Dendritic cell treated with granulocyte-macrophage colony-stimulating factor and Interleukin-4, amounts not matched to agents 40 ng/mL and 50 ng/mL, for 4 days (primary cell): ENCODE data around the gene GPRC5D.

ENCODE experiments used
- H3K27ac Mint-ChIP-seq: one replicate; pipeline ENCODE4 v1.8.0; 2022; ENCODE audit warnings: mild to moderate bottlenecking, mixed read lengths
- H3K27me3 Mint-ChIP-seq: one replicate; pipeline ENCODE4 v1.8.0; 2022; ENCODE audit warnings: mild to moderate bottlenecking, mixed read lengths
- H3K36me3 Mint-ChIP-seq: one replicate; pipeline ENCODE4 v1.8.0; 2022; ENCODE audit warnings: low read depth, mixed read lengths
- H3K4me1 Mint-ChIP-seq: one replicate; pipeline ENCODE4 v1.8.0; 2022; ENCODE audit warnings: low read depth, mixed read lengths
- H3K4me3 Mint-ChIP-seq: one replicate; pipeline ENCODE4 v1.8.0; 2022; ENCODE audit warnings: mild to moderate bottlenecking, moderate library complexity, mixed read lengths
- H3K9me3 Mint-ChIP-seq: one replicate; pipeline ENCODE4 v1.8.0; 2022; ENCODE audit warnings: mixed read lengths
- intact Hi-C: fragments of 100-400 bp; cut with micrococcal nuclease; formaldehyde crosslinking; loops from one replicate; pipeline ENCODE4 v1.15.0; 2022

GPRC5D gene

GRCh38 chr12:12990700-12991468, 38.9 kb upstream of the GPRC5D start:
- H3K27me3 Mint-ChIP-seq: no peaks in the 10 kb centered on the region
- no peak overlapping the region for H3K4me3 Mint-ChIP-seq
- H3K9me3 Mint-ChIP-seq: no peaks in the 10 kb centered on the region
- intact Hi-C loops: no loop called here
- peaks cover 42% of the 10 kb centered on the region for H3K36me3 Mint-ChIP-seq
- peaks cover 45% of the 10 kb centered on the region for H3K4me1 Mint-ChIP-seq
- H3K27ac Mint-ChIP-seq: peak overlapping the region; percentile 91

GRCh38 chr12:12987421-12987820, 35.5 kb upstream of the GPRC5D start:
- intact Hi-C loops: loop anchor here (10.0 kb wide), 1 partner anchor 203 kb away; the partner anchor contains the start of gene APOLD1
- peaks cover 18% of the 10 kb centered on the region for H3K4me1 Mint-ChIP-seq
- no peaks in the 10 kb centered on the region for H3K27me3 Mint-ChIP-seq
- peaks cover 59% of the 10 kb centered on the region for H3K36me3 Mint-ChIP-seq
- no peak overlapping the region for H3K27ac Mint-ChIP-seq
- no peaks in the 10 kb centered on the region for H3K9me3 Mint-ChIP-seq
- no peak overlapping the region for H3K4me3 Mint-ChIP-seq

- no peak overlapping the region for H3K27ac Mint-ChIP-seq
- intact Hi-C loops: loop anchor here (10.0 kb wide), 1 partner anchor 202 kb away; the partner anchor contains the start of gene APOLD1
- peaks cover 12% of the 10 kb centered on the region for H3K4me1 Mint-ChIP-seq
Measured at GRCh38 chr12:12986775-12987331, 34.9 kb upstream of the GPRC5D start.

GRCh38 chr12:12985817-12986408, 33.9 kb upstream of the GPRC5D start:
- H3K27ac Mint-ChIP-seq: no peak overlapping the region
- intact Hi-C loops: loop anchor here (10.0 kb wide), 1 partner anchor 201 kb away; the partner anchor contains the start of gene APOLD1
- H3K27me3 Mint-ChIP-seq: no peaks in the 10 kb centered on the region
- no peak overlapping the region for H3K4me3 Mint-ChIP-seq
- no peaks in the 10 kb centered on the region for H3K9me3 Mint-ChIP-seq
- H3K4me1 Mint-ChIP-seq: peaks cover 3% of the 10 kb centered on the region
- peaks cover 57% of the 10 kb centered on the region for H3K36me3 Mint-ChIP-seq

More at GRCh38 chr12:12986775-12987331, 34.9 kb upstream of the GPRC5D start:
- Mint-ChIP-seq H3K27me3 (no peaks in the 10 kb centered on the region), H3K9me3 (no peaks in the 10 kb centered on the region), H3K4me3 (no peak overlapping the region), H3K36me3 (peaks cover 59% of the 10 kb centered on the region)

GRCh38 chr12:12984149-12984548, 32.2 kb upstream of the GPRC5D start:
- no peak overlapping the region for H3K4me3 Mint-ChIP-seq
- H3K36me3 Mint-ChIP-seq: peaks cover 47% of the 10 kb centered on the region
- H3K27ac Mint-ChIP-seq: no peak overlapping the region
- no peaks in the 10 kb centered on the region for H3K9me3 Mint-ChIP-seq
- no peaks in the 10 kb centered on the region for H3K27me3 Mint-ChIP-seq
- no peaks in the 10 kb centered on the region for H3K4me1 Mint-ChIP-seq
- intact Hi-C loops: loop anchor here (10.0 kb wide), 1 partner anchor 199 kb away; the partner anchor contains the start of gene APOLD1

- intact Hi-C loops: loop anchor here (1.0 to 10.0 kb wide), 2 partner anchors 67 to 199 kb away; partner anchors contain the start of gene APOLD1
- no peaks in the 10 kb centered on the region for H3K9me3 Mint-ChIP-seq
- no peaks in the 10 kb centered on the region for H3K4me1 Mint-ChIP-seq
- H3K27me3 Mint-ChIP-seq: no peaks in the 10 kb centered on the region
- H3K27ac Mint-ChIP-seq: no peak overlapping the region
- peaks cover 41% of the 10 kb centered on the region for H3K36me3 Mint-ChIP-seq
- H3K4me3 Mint-ChIP-seq: no peak overlapping the region
Measured at GRCh38 chr12:12983420-12984035, 31.6 kb upstream of the GPRC5D start.

- Mint-ChIP-seq H3K27ac (no peak overlapping the region), H3K36me3 (peaks cover 39% of the 10 kb centered on the region), H3K4me1 (no peaks in the 10 kb centered on the region), H3K27me3 (no peaks in the 10 kb centered on the region), H3K9me3 (no peaks in the 10 kb centered on the region), H3K4me3 (no peak overlapping the region)
- intact Hi-C loops: loop anchor here (10.0 kb wide), 1 partner anchor 198 kb away; the partner anchor contains the start of gene APOLD1
Measured at GRCh38 chr12:12982331-12982730, 30.4 kb upstream of the GPRC5D start.

GRCh38 chr12:12979731-12980259, 27.8 kb upstream of the GPRC5D start:
- Mint-ChIP-seq H3K4me1 (no peaks in the 10 kb centered on the region), H3K4me3 (no peak overlapping the region), H3K36me3 (peaks cover 29% of the 10 kb centered on the region), H3K9me3 (no peaks in the 10 kb centered on the region), H3K27me3 (no peaks in the 10 kb centered on the region), H3K27ac (no peak overlapping the region)
- intact Hi-C loops: loop anchor here (10.0 kb wide), 2 partner anchors 155 to 195 kb away; partner anchors contain the start of gene APOLD1

GRCh38 chr12:12979126-12979525, 27.2 kb upstream of the GPRC5D start:
- Mint-ChIP-seq H3K4me3 (no peak overlapping the region), H3K27ac (no peak overlapping the region), H3K36me3 (peaks cover 29% of the 10 kb centered on the region), H3K4me1 (no peaks in the 10 kb centered on the region), H3K9me3 (peaks cover 5% of the 10 kb centered on the region), H3K27me3 (no peaks in the 10 kb centered on the region)
- intact Hi-C loops: loop anchor here (10.0 kb wide), 1 partner anchor 154 kb away; no protein-coding TSS in a partner anchor

GRCh38 chr12:12977231-12977630, 25.3 kb upstream of the GPRC5D start:
- peaks cover 21% of the 10 kb centered on the region for H3K9me3 Mint-ChIP-seq
- intact Hi-C loops: loop anchor here (10.0 kb wide), 1 partner anchor 152 kb away; no protein-coding TSS in a partner anchor
- no peaks in the 10 kb centered on the region for H3K27me3 Mint-ChIP-seq
- no peaks in the 10 kb centered on the region for H3K4me1 Mint-ChIP-seq
- no peak overlapping the region for H3K4me3 Mint-ChIP-seq
- peaks cover 46% of the 10 kb centered on the region for H3K36me3 Mint-ChIP-seq
- no peak overlapping the region for H3K27ac Mint-ChIP-seq

- no peak overlapping the region for H3K4me3 Mint-ChIP-seq
- H3K9me3 Mint-ChIP-seq: peaks cover 21% of the 10 kb centered on the region
- intact Hi-C loops: loop anchor here (10.0 kb wide), 1 partner anchor 152 kb away; no protein-coding TSS in a partner anchor
- H3K4me1 Mint-ChIP-seq: no peaks in the 10 kb centered on the region
- peaks cover 54% of the 10 kb centered on the region for H3K36me3 Mint-ChIP-seq
- H3K27me3 Mint-ChIP-seq: no peaks in the 10 kb centered on the region
- no peak overlapping the region for H3K27ac Mint-ChIP-seq
Measured at GRCh38 chr12:12976366-12976765, 24.4 kb upstream of the GPRC5D start.

GRCh38 chr12:12975322-12976077, 23.5 kb upstream of the GPRC5D start:
- H3K36me3 Mint-ChIP-seq: peaks cover 63% of the 10 kb centered on the region
- peak overlapping the region; percentile 11 for H3K27ac Mint-ChIP-seq
- H3K4me3 Mint-ChIP-seq: no peak overlapping the region
- no peaks in the 10 kb centered on the region for H3K27me3 Mint-ChIP-seq
- H3K9me3 Mint-ChIP-seq: peaks cover 21% of the 10 kb centered on the region
- no peaks in the 10 kb centered on the region for H3K4me1 Mint-ChIP-seq
- intact Hi-C loops: loop anchor here (10.0 kb wide), 1 partner anchor 151 kb away; no protein-coding TSS in a partner anchor

GRCh38 chr12:12974211-12974610, 22.2 kb upstream of the GPRC5D start:
- peaks cover 63% of the 10 kb centered on the region for H3K36me3 Mint-ChIP-seq

More at GRCh38 chr12:12974211-12974610, 22.2 kb upstream of the GPRC5D start:
- Mint-ChIP-seq H3K27me3 (no peaks in the 10 kb centered on the region), H3K4me1 (no peaks in the 10 kb centered on the region), H3K4me3 (no peak overlapping the region), H3K27ac (no peak overlapping the region), H3K9me3 (peaks cover 21% of the 10 kb centered on the region)
- intact Hi-C loops: loop anchor here (10.0 kb wide), 1 partner anchor 149 kb away; no protein-coding TSS in a partner anchor
